Measurements from ENCODE around the gene KRT222. TPM values are rescaled to one million over a fixed set of nuclear protein-coding genes. Genes with fewer than 3 reads are reported as not detected.

Gene KRT222
- total and polyA plus RNA-seq, 2 of the 13 experiments (the other 11 are each of a cell fraction or from before 2014, with no cell fraction given): not detected

GRCh38 chr17:40611840-40612474 lies 53.0 kb downstream of the KRT222 start:
- Histone ChIP-seq H3K4me2 (ENCODE audit: low read depth, low read length) (no peak overlapping the region), H3K79me2 (ENCODE audit: insufficient read depth, low read length) (no peaks in the 10 kb centered on the region), H3K27me3 (ENCODE audit: control insufficient read depth in 1 of 2, insufficient read depth in 2 of 2, low read length in 2 of 2) (peaks cover 1 to 14% of the 10 kb centered on the region in 2 experiments; a peak in 4 of 5 replicates), H2AFZ (ENCODE audit: low read length) (no peak overlapping the region), H3K27ac (ENCODE audit: extremely low read length, insufficient read depth, low read length) (no peak overlapping the region), H3K36me3 (replicated peaks in 1 of 2; ENCODE audit: control insufficient read depth in 1 of 2, insufficient read depth in 2 of 2, low read length in 2 of 2) (no peaks in the 10 kb centered on the region), H3K9me3 (ENCODE audit: low read length) (no peaks in the 10 kb centered on the region), H3K9ac (ENCODE audit: insufficient read depth, low read depth, low read length) (no peak overlapping the region), H4K20me1 (ENCODE audit: insufficient read depth, low read length) (no peaks in the 10 kb centered on the region), H3K4me1 (ENCODE audit: insufficient read depth, low read length) (peaks cover 22% of the 10 kb centered on the region), H3K4me3 (replicated peaks in 1 of 3; ENCODE audit: insufficient read depth in 1 of 3, low read depth in 2 of 3, low read length in 3 of 3) (no peak overlapping the region)
- ATAC-seq (no peak), FAIRE-seq (no peak), DNase-seq (ENCODE audit: low spot score) (no peak)
- intact Hi-C loops (cut with micrococcal nuclease; ENCODE audit: unreplicated experiment) (loop anchor here (10.0 kb wide), 1 partner anchor 1053 kb away; no protein-coding TSS in a partner anchor), in situ Hi-C loops (cut with HindIII; ENCODE audit: extremely low pct_ligation_motif_present, low pct_unique_long_range_greater_than_20kb) (no loop called here)
- CTCF ChIA-PET (ENCODE audit: low intra/inter-chr PET ratio, low total read pairs): no interaction called here
- POLR2A ChIA-PET: no interaction called here
- WGBS (ENCODE audit: low lambda C conversion rate): 36% methylated on average over 7 of the region's 7 CpGs
- no TSS peak for BruUV-seq (replicated peaks)
- no peak for TF ChIP-seq ZC3H4 (CRISPR knock-in tag; IDR thresholded peaks at IDR 0.05; ENCODE audit: borderline replicate concordance)
- TF ChIP-seq SNAPC5 (CRISPR knock-in tag; IDR thresholded peaks at IDR 0.05; ENCODE audit: borderline replicate concordance): no peak
- TF ChIP-seq HHEX (CRISPR knock-in tag; IDR thresholded peaks at IDR 0.05): no peak
- no peak for TF ChIP-seq ZSCAN5A (CRISPR knock-in tag; IDR thresholded peaks at IDR 0.05; ENCODE audit: borderline replicate concordance)
- TF ChIP-seq ZNF124 (CRISPR knock-in tag; IDR thresholded peaks at IDR 0.05): no peak
- no peak for TF ChIP-seq HINFP (CRISPR knock-in tag; IDR thresholded peaks at IDR 0.05; ENCODE audit: low read depth)
- TF ChIP-seq LBX2 (CRISPR knock-in tag; IDR thresholded peaks at IDR 0.05; ENCODE audit: borderline replicate concordance): no peak
- TF ChIP-seq TOE1 (CRISPR knock-in tag; IDR thresholded peaks at IDR 0.05): no peak
- TF ChIP-seq ZNF609 (CRISPR knock-in tag; IDR thresholded peaks at IDR 0.05; ENCODE audit: borderline replicate concordance): no peak
- TF ChIP-seq DMTF1 (CRISPR knock-in tag; IDR thresholded peaks at IDR 0.05): no peak

All from HepG2 (cell line).